ENCODE results near the gene CYP4F12.

- TF ChIP-seq EZH2phosphoT487 (IDR thresholded peaks at IDR 0.05; ENCODE audit: borderline replicate concordance, low read length) (no peak), CTCF (conservative IDR thresholded peaks at IDR 0.05; ENCODE audit: low read depth, low read length) (no peak)
Observed at GRCh38 chr19:15675560-15675959, 2.7 kb downstream of the CYP4F12 start.
